Gastroesophageal sphincter (tissue), 4 donors: Measurements from ENCODE around the gene CCDC136. TPM values are rescaled to one million over a fixed set of nuclear protein-coding genes. Genes with fewer than 3 reads are reported as not detected.
A peak's percentile ranks its signal among the peaks of the same experiment; 100 is the strongest.

Experiments used
- ATAC-seq: fragments of 150-250 bp; one replicate; pipeline ENCODE4 v1.9.1; 2016; ENCODE audit warnings: mild to moderate bottlenecking, moderate library complexity
- H3K27ac ChIP-seq, 4 donors: fragments of 200-600 bp; sonication (generic) in 3 of 4; 1 replicate in 3 of 4; 2 replicates in 1 of 4; pipeline ENCODE4 v1.5.1; 2016 to 2019
- H3K27me3 ChIP-seq: fragments of 200-600 bp; sonication (generic); one replicate; pipeline ENCODE4 v1.5.1; 2019
- H3K36me3 ChIP-seq, 2 donors: fragments of 200-600 bp; sonication (generic); one replicate each; pipeline ENCODE4 v1.5.1; 2019; ENCODE audit warnings: control low read depth in 1 of 2
- H3K4me1 ChIP-seq, 3 donors: fragments of 200-600 bp; sonication (generic); 1 replicate in 2 of 3; 2 replicates in 1 of 3; pipeline ENCODE4 v1.5.1; 2016 to 2019; ENCODE audit warnings: control low read depth in 2 of 3
- H3K4me3 ChIP-seq, 2 donors: fragments of 200-600 bp; sonication (generic); one replicate each; pipeline ENCODE4 v1.5.1; 2019; ENCODE audit warnings: mild to moderate bottlenecking in 1 of 2, moderate library complexity in 1 of 2
- H3K9me3 ChIP-seq, 3 donors: fragments of 200-600 bp; sonication (generic); one replicate each; pipeline ENCODE4 v1.5.1; 2017 to 2019; ENCODE audit warnings: control low read depth in 2 of 3
- CTCF ChIP-seq, 4 experiments: fragments of 200-600 bp in 2 of 4; fragments of 450-650 bp in 2 of 4; sonication (generic) in 1 of 4; IDR thresholded peaks; one replicate each; pipeline ENCODE4 v1.5.1; 2017 to 2019; ENCODE audit warnings: antibody characterized with exemption in 4 of 4, mild to moderate bottlenecking in 2 of 4, moderate library complexity in 2 of 4
- EP300 ChIP-seq: sonication (generic); formaldehyde crosslinking; IDR thresholded peaks from one replicate; pipeline ENCODE4 v1.6.1; 2017; ENCODE audit warnings: antibody characterized with exemption, mild to moderate bottlenecking
- POLR2A ChIP-seq, 2 donors: fragments of 450-650 bp; IDR thresholded peaks; one replicate each; pipeline ENCODE4 v1.6.1; 2017; ENCODE audit warnings: antibody characterized with exemption in 2 of 2, mild to moderate bottlenecking in 2 of 2, moderate library complexity in 1 of 2
- POLR2AphosphoS5 ChIP-seq: sonication (generic); formaldehyde crosslinking; IDR thresholded peaks from one replicate; pipeline ENCODE4 v1.6.1; 2017; ENCODE audit warnings: antibody characterized with exemption
- WGBS, 2 donors: methylation state at CpG; one replicate each; pipeline ENCODE4 v1.1.5; 2018; ENCODE audit warnings: low coverage in 1 of 2; 5-methylcytosine and 5-hydroxymethylcytosine counted together
- total RNA-seq, 4 donors: library from RNA; depleted of rRNA; stranded (reverse); fragments of >200 nt; gene quantifications; one replicate each; pipeline ENCODE4 v1.1.0, GENCODE V29; 2016

Gene CCDC136
- total RNA-seq, 4 donors from 2014 or later, result 14.5 to 46.9 (median 21.5) TPM

- Histone ChIP-seq H3K4me3 (no peak overlapping the region), H3K9me3 (no peaks in the 10 kb centered on the region), H3K36me3 (peaks cover 0 to 40% of the 10 kb centered on the region in 2 donors), H3K27ac (no peak overlapping the region), H3K27me3 (no peaks in the 10 kb centered on the region), H3K4me1 (no peaks in the 10 kb centered on the region)
- ATAC-seq, result no peak
- WGBS, 2 donors, result 83 to 90% methylated on average over 4 to 7 of the region's 11 CpGs
- TF ChIP-seq POLR2AphosphoS5, result no peak
- TF ChIP-seq POLR2A (IDR thresholded peaks at IDR 0.05), result no peak
- TF ChIP-seq CTCF (IDR thresholded peaks at IDR 0.05), result no peak
- no peak for TF ChIP-seq EP300
Measured at GRCh38 chr7:128811631-128812430, 20.1 kb downstream of the CCDC136 start.

GRCh38 chr7:128812514-128813168 is 20.9 kb downstream of the CCDC136 start:
- WGBS, 2 donors, result 48 to 82% methylated on average over 3 to 5 of the region's 11 CpGs

GRCh38 chr7:128814499-128814898 is 22.7 kb downstream of the CCDC136 start:
- peaks cover 0 to 14% of the 10 kb centered on the region in 2 donors for H3K36me3 ChIP-seq
- 40 to 86% methylated on average over 1 to 4 of the region's 6 CpGs for WGBS, 2 donors
- no peaks in the 10 kb centered on the region for H3K9me3 ChIP-seq
- TF ChIP-seq POLR2A (IDR thresholded peaks at IDR 0.05), result no peak
- TF ChIP-seq CTCF (IDR thresholded peaks at IDR 0.05), result no peak
- no peak for TF ChIP-seq POLR2AphosphoS5
- no peak for TF ChIP-seq EP300
- no peaks in the 10 kb centered on the region for H3K4me1 ChIP-seq
- ATAC-seq, result no peak
- H3K4me3 ChIP-seq, result no peak overlapping the region
- H3K27me3 ChIP-seq, result no peaks in the 10 kb centered on the region
- H3K27ac ChIP-seq, result no peak overlapping the region

More at GRCh38 chr7:128812514-128813168, 20.9 kb downstream of the CCDC136 start:
- peak; percentile 43 for ATAC-seq
- Histone ChIP-seq H3K36me3 (peaks cover 0 to 32% of the 10 kb centered on the region in 2 donors), H3K4me1 (no peaks in the 10 kb centered on the region), H3K27ac (no peak overlapping the region), H3K4me3 (no peak overlapping the region), H3K27me3 (no peaks in the 10 kb centered on the region), H3K9me3 (no peaks in the 10 kb centered on the region)
- no peak for TF ChIP-seq EP300
- no peak for TF ChIP-seq POLR2AphosphoS5
- TF ChIP-seq POLR2A (IDR thresholded peaks at IDR 0.05), result no peak
- TF ChIP-seq CTCF (IDR thresholded peaks at IDR 0.05), result no peak

- H3K4me3 ChIP-seq, result no peak overlapping the region
- TF ChIP-seq POLR2A (IDR thresholded peaks at IDR 0.05) (no peak), EP300 (no peak), CTCF (IDR thresholded peaks at IDR 0.05) (no peak)
- H3K36me3 ChIP-seq, result peaks cover 0 to 5% of the 10 kb centered on the region in 2 donors
- H3K27me3 ChIP-seq, result no peaks in the 10 kb centered on the region
- H3K4me1 ChIP-seq, result no peaks in the 10 kb centered on the region
- no peak for ATAC-seq
- no peaks in the 10 kb centered on the region for H3K9me3 ChIP-seq
- 76 to 97% methylated on average over 5 of the region's 7 CpGs for WGBS, 2 donors
- no peak overlapping the region for H3K27ac ChIP-seq
Measured at GRCh38 chr7:128815289-128815942, 23.6 kb downstream of the CCDC136 start.
